Chondrocyte (in vitro differentiated cells): ENCODE results near the gene PIM3. TPM values are rescaled to one million over a fixed set of nuclear protein-coding genes. Genes with fewer than 3 reads are reported as not detected.

Experiments used
- DNase-seq: peaks from one replicate; pipeline ENCODE4 v3.0.0; 2021; ENCODE audit warnings: mixed read lengths, low spot score
- H3K27ac Mint-ChIP-seq: one replicate; pipeline ENCODE4 v1.8.0; 2021; ENCODE audit warnings: mild to moderate bottlenecking, moderate library complexity, mixed read lengths; ENCODE audit not compliant: unreplicated experiment
- H3K27me3 Mint-ChIP-seq: 2 replicates; pipeline ENCODE4 v1.8.0; 2021; ENCODE audit warnings: low read depth, mixed read lengths
- H3K36me3 Mint-ChIP-seq: 2 replicates; pipeline ENCODE4 v1.8.0; 2021; ENCODE audit warnings: low read depth, mixed read lengths
- H3K4me1 Mint-ChIP-seq: 2 replicates; pipeline ENCODE4 v1.8.0; 2021; ENCODE audit warnings: low read depth, mild to moderate bottlenecking, mixed read lengths
- H3K4me3 Mint-ChIP-seq: one replicate; pipeline ENCODE4 v1.8.0; 2021; ENCODE audit warnings: mild to moderate bottlenecking, moderate library complexity, mixed read lengths; ENCODE audit not compliant: unreplicated experiment
- H3K9me3 Mint-ChIP-seq: 2 replicates; pipeline ENCODE4 v1.8.0; 2021; ENCODE audit warnings: low read depth, mixed read lengths
- CTCF ChIP-seq: fragments of 200-600 bp; sonication (generic); IDR thresholded peaks from 2 replicates; pipeline ENCODE4 v1.5.0; 2021; ENCODE audit warnings: antibody characterized with exemption, mild to moderate bottlenecking, moderate library complexity
- total RNA-seq: library from RNA; stranded (reverse); gene quantifications from 3 replicates; pipeline ENCODE4 v1.2.1, GENCODE V29; 2021

PIM3 gene
- total RNA-seq, 1 donor from 2014 or later, result 18.2 TPM

- H3K4me1 Mint-ChIP-seq, result peaks cover 3% of the 10 kb centered on the region
- no peak overlapping the region for H3K27ac Mint-ChIP-seq
- no peak for TF ChIP-seq CTCF
- no peak overlapping the region for H3K4me3 Mint-ChIP-seq
- peaks cover under 1% of the 10 kb centered on the region for H3K36me3 Mint-ChIP-seq
- peaks cover 7% of the 10 kb centered on the region for H3K9me3 Mint-ChIP-seq
- DNase-seq, result no peak
- no peaks in the 10 kb centered on the region for H3K27me3 Mint-ChIP-seq
Measured at GRCh38 chr22:49996119-49996517, 35.5 kb downstream of the PIM3 start.

- H3K4me3 Mint-ChIP-seq, result no peak overlapping the region
- H3K4me1 Mint-ChIP-seq, result peaks cover 3% of the 10 kb centered on the region
- peak; percentile 80 for DNase-seq
- peaks cover 3% of the 10 kb centered on the region for H3K9me3 Mint-ChIP-seq
- H3K27me3 Mint-ChIP-seq, result no peaks in the 10 kb centered on the region
- TF ChIP-seq CTCF, result no peak
- H3K27ac Mint-ChIP-seq, result no peak overlapping the region
- H3K36me3 Mint-ChIP-seq, result no peaks in the 10 kb centered on the region
Measured at GRCh38 chr22:49996518-49997250, 36.1 kb downstream of the PIM3 start.

- Mint-ChIP-seq H3K4me3 (no peak overlapping the region), H3K9me3 (no peaks in the 10 kb centered on the region), H3K27ac (no peak overlapping the region), H3K27me3 (no peaks in the 10 kb centered on the region), H3K36me3 (no peaks in the 10 kb centered on the region), H3K4me1 (peaks cover 9% of the 10 kb centered on the region)
- TF ChIP-seq CTCF, result no peak
- peak; percentile 77 for DNase-seq
Measured at GRCh38 chr22:49997251-49997599, 36.7 kb downstream of the PIM3 start.

- peak; percentile 84 for DNase-seq
- H3K9me3 Mint-ChIP-seq, result no peaks in the 10 kb centered on the region
- H3K4me1 Mint-ChIP-seq, result peaks cover 16% of the 10 kb centered on the region
- H3K4me3 Mint-ChIP-seq, result no peak overlapping the region
- H3K27ac Mint-ChIP-seq, result no peak overlapping the region
- peaks cover 2% of the 10 kb centered on the region for H3K27me3 Mint-ChIP-seq
- H3K36me3 Mint-ChIP-seq, result no peaks in the 10 kb centered on the region
- no peak for TF ChIP-seq CTCF
Measured at GRCh38 chr22:49997932-49998717, 37.6 kb downstream of the PIM3 start.

GRCh38 chr22:49998718-49999062 lies 38.1 kb downstream of the PIM3 start:
- Mint-ChIP-seq H3K27me3 (peaks cover 3% of the 10 kb centered on the region), H3K9me3 (no peaks in the 10 kb centered on the region), H3K27ac (no peak overlapping the region), H3K4me1 (peaks cover 16% of the 10 kb centered on the region), H3K4me3 (no peak overlapping the region), H3K36me3 (no peaks in the 10 kb centered on the region)
- TF ChIP-seq CTCF, result no peak
- peak; percentile 53 for DNase-seq
